Naive thymus-derived CD4-positive, alpha-beta T cell (primary cell): ENCODE measurements around the gene SLC46A2. TPM values are rescaled to one million over a fixed set of nuclear protein-coding genes. Genes with fewer than 3 reads are reported as not detected.

ENCODE experiments used
- ATAC-seq: fragments of 150-1000 bp; cut with Tn5 transposase; 2 replicates; pipeline ENCODE4 v1.10.0; 2021; ENCODE audit warnings: mild to moderate bottlenecking, moderate library complexity
- CTCF ChIA-PET: fragments of 350-600 bp; sonication (Branson Sonifier 250); formaldehyde crosslinking; loops from one replicate; lab custom pipeline; 2021; ENCODE audit warnings: antibody characterized with exemption; lab: Charles Lee
- POLR2A ChIA-PET: fragments of 350-600 bp; sonication (Branson Sonifier 250); formaldehyde crosslinking; loops from one replicate; lab custom pipeline; 2021; ENCODE audit warnings: antibody characterized with exemption, inconsistent platforms; lab: Charles Lee
- DNase-seq, 9 donors: peaks; one replicate each; pipeline versions ENCODE4 v3.0.0 to v3.0.0-alpha.2; 2020 to 2022; ENCODE audit warnings: mixed read lengths in 1 of 9
- H3K27ac ChIP-seq: one replicate; pipeline ENCODE4 v1.7.0; 2013; ENCODE audit warnings: mild to moderate bottlenecking, low read depth, low read length, moderate library complexity
- H3K27me3 ChIP-seq, 2 donors: one replicate each; pipeline ENCODE4 v1.7.0; 2013; ENCODE audit warnings: low read length in 2 of 2, mild to moderate bottlenecking in 2 of 2, moderate library complexity in 2 of 2; ENCODE audit not compliant: control insufficient read depth in 2 of 2, insufficient read depth in 2 of 2
- H3K36me3 ChIP-seq, 3 experiments: 1 replicate in 2 of 3; 2 replicates in 1 of 3; pipeline ENCODE4 v1.7.0; 2013; ENCODE audit warnings: low read length in 3 of 3, mild to moderate bottlenecking in 3 of 3, moderate library complexity in 1 of 3; ENCODE audit not compliant: insufficient read depth in 3 of 3, control insufficient read depth in 2 of 3
- H3K4me1 ChIP-seq, 2 donors: one replicate each; pipeline ENCODE4 v1.7.0; 2013; ENCODE audit warnings: low read length in 2 of 2, mild to moderate bottlenecking in 2 of 2, moderate library complexity in 1 of 2; ENCODE audit not compliant: control insufficient read depth in 2 of 2, insufficient read depth in 2 of 2
- H3K4me3 ChIP-seq: 2 replicates; pipeline ENCODE4 v1.7.0; 2013; ENCODE audit warnings: mild to moderate bottlenecking, low read length
- H3K9me3 ChIP-seq, 3 experiments: 1 replicate in 2 of 3; 2 replicates in 1 of 3; pipeline ENCODE4 v1.7.0; 2013; ENCODE audit warnings: low read length in 3 of 3; ENCODE audit not compliant: control insufficient read depth in 2 of 3
- H3K27ac Mint-ChIP-seq, 9 donors: one replicate each; pipeline ENCODE4 v1.8.0; 2020 to 2022; ENCODE audit warnings: mixed read lengths in 9 of 9, mild to moderate bottlenecking in 8 of 9, moderate library complexity in 5 of 9, inconsistent platforms in 2 of 9
- H3K27me3 Mint-ChIP-seq, 5 donors: one replicate each; pipeline ENCODE4 v1.8.0; 2021 to 2022; ENCODE audit warnings: mixed read lengths in 5 of 5, mild to moderate bottlenecking in 1 of 5
- H3K36me3 Mint-ChIP-seq, 5 donors: one replicate each; pipeline ENCODE4 v1.8.0; 2020 to 2022; ENCODE audit warnings: mixed read lengths in 5 of 5, mild to moderate bottlenecking in 3 of 5, inconsistent platforms in 1 of 5
- H3K4me1 Mint-ChIP-seq, 7 donors: one replicate each; pipeline ENCODE4 v1.8.0; 2020 to 2022; ENCODE audit warnings: mixed read lengths in 7 of 7, mild to moderate bottlenecking in 3 of 7, inconsistent platforms in 1 of 7
- H3K4me3 Mint-ChIP-seq, 10 donors: one replicate each; pipeline ENCODE4 v1.8.0; 2020 to 2022; ENCODE audit warnings: mild to moderate bottlenecking in 10 of 10, mixed read lengths in 10 of 10, moderate library complexity in 6 of 10, inconsistent platforms in 2 of 10
- H3K9me3 Mint-ChIP-seq, 11 donors: one replicate each; pipeline ENCODE4 v1.8.0; 2020 to 2022; ENCODE audit warnings: mixed read lengths in 11 of 11, mild to moderate bottlenecking in 4 of 11, inconsistent platforms in 1 of 11, moderate library complexity in 1 of 11
- intact Hi-C, 2 donors: fragments of 100-400 bp; cut with micrococcal nuclease; formaldehyde crosslinking; loops; one replicate each; pipeline ENCODE4 v1.15.1; 2023
- polyA plus RNA-seq, 2 donors: library from polyadenylated mRNA; unstranded; fragments of 300-500 nt; fragmentation: Illumina TruSeq; gene quantifications; one replicate each; pipeline ENCODE4 v1.2.3, GENCODE V29; 2021
- total RNA-seq, 6 experiments: library from RNA in 5 of 6; stranded (reverse) in 5 of 6; gene quantifications; 1 replicate in 5 of 6; 2 replicates in 1 of 6; pipeline ENCODE4 v1.2.3 and lab custom pipeline; 2021 to 2026

Gene SLC46A2
- total and polyA plus RNA-seq, 7 experiments from 2014 or later: 0.12 to 4.1 (median 0.27) TPM; not detected in 4

- DNase-seq (no peak), ATAC-seq (no peak)
- H3K27me3 ChIP-seq: no peaks in the 10 kb centered on the region
- Mint-ChIP-seq H3K27me3 (no peaks in the 10 kb centered on the region), H3K36me3 (peaks cover 0 to 53% (median 35%) of the 10 kb centered on the region in 5 donors), H3K9me3 (no peaks in the 10 kb centered on the region), H3K27ac (peak overlapping the region in 1 of 9 donors; percentile 8), H3K4me3 (no peak overlapping the region), H3K4me1 (peaks cover 0 to 7% (median 0%) of the 10 kb centered on the region in 7 donors)
- H3K27ac ChIP-seq: no peak overlapping the region
- H3K4me3 ChIP-seq: no peak overlapping the region
- peaks cover 5 to 12% (median 12%) of the 10 kb centered on the region in 3 experiments for H3K36me3 ChIP-seq
- no peaks in the 10 kb centered on the region for H3K9me3 ChIP-seq
- CTCF ChIA-PET: no interaction called here
- H3K4me1 ChIP-seq: no peaks in the 10 kb centered on the region
- intact Hi-C loops: no loop called here
- POLR2A ChIA-PET: no interaction called here
These were observed 52.3 kb downstream of the SLC46A2 start for GRCh38 chr9:112838342-112838741.

GRCh38 chr9:112836394-112836793, 54.3 kb downstream of the SLC46A2 start:
- intact Hi-C loops: no loop called here
- Mint-ChIP-seq H3K4me3 (no peak overlapping the region), H3K9me3 (no peaks in the 10 kb centered on the region), H3K36me3 (peaks cover 0 to 60% (median 37%) of the 10 kb centered on the region in 5 donors), H3K27ac (no peak overlapping the region), H3K27me3 (no peaks in the 10 kb centered on the region), H3K4me1 (peaks cover 0 to 4% (median under 1%) of the 10 kb centered on the region in 7 donors)
- ChIA-PET CTCF (no interaction called here), POLR2A (no interaction called here)
- no peaks in the 10 kb centered on the region for H3K4me1 ChIP-seq
- H3K9me3 ChIP-seq: no peaks in the 10 kb centered on the region
- peaks cover 5 to 12% (median 12%) of the 10 kb centered on the region in 3 experiments for H3K36me3 ChIP-seq
- no peak overlapping the region for H3K4me3 ChIP-seq
- DNase-seq (no peak), ATAC-seq (no peak)
- no peaks in the 10 kb centered on the region for H3K27me3 ChIP-seq
- no peak overlapping the region for H3K27ac ChIP-seq

GRCh38 chr9:112833081-112833480, 57.6 kb downstream of the SLC46A2 start:
- no peak for DNase-seq
- Mint-ChIP-seq H3K4me3 (no peak overlapping the region), H3K36me3 (peaks cover 1 to 53% (median 34%) of the 10 kb centered on the region in 5 donors), H3K27me3 (no peaks in the 10 kb centered on the region), H3K9me3 (no peaks in the 10 kb centered on the region), H3K27ac (no peak overlapping the region), H3K4me1 (peaks cover 0 to 13% (median 10%) of the 10 kb centered on the region in 7 donors)
- no peaks in the 10 kb centered on the region for H3K27me3 ChIP-seq
- H3K4me3 ChIP-seq: no peak overlapping the region
- no peak overlapping the region for H3K27ac ChIP-seq
- H3K9me3 ChIP-seq: no peaks in the 10 kb centered on the region
- no peaks in the 10 kb centered on the region for H3K4me1 ChIP-seq
- intact Hi-C loops: no loop called here
- POLR2A ChIA-PET: no interaction called here
- CTCF ChIA-PET: no interaction called here
- no peak for ATAC-seq
- H3K36me3 ChIP-seq: peaks cover 5 to 7% (median 6%) of the 10 kb centered on the region in 3 experiments

GRCh38 chr9:112831969-112832368, 58.7 kb downstream of the SLC46A2 start:
- DNase-seq: no peak
- intact Hi-C loops: no loop called here
- Histone ChIP-seq H3K36me3 (peaks cover 5 to 7% (median 5%) of the 10 kb centered on the region in 3 experiments), H3K27me3 (no peaks in the 10 kb centered on the region), H3K4me1 (no peaks in the 10 kb centered on the region), H3K27ac (no peak overlapping the region), H3K4me3 (no peak overlapping the region), H3K9me3 (no peaks in the 10 kb centered on the region)
- ATAC-seq: no peak
- Mint-ChIP-seq H3K36me3 (peaks cover 1 to 57% (median 30%) of the 10 kb centered on the region in 5 donors), H3K27ac (peak overlapping the region in 1 of 9 donors; percentile 27), H3K9me3 (no peaks in the 10 kb centered on the region), H3K27me3 (no peaks in the 10 kb centered on the region), H3K4me1 (peaks cover 0 to 13% (median 10%) of the 10 kb centered on the region in 7 donors), H3K4me3 (no peak overlapping the region)
- POLR2A ChIA-PET: no interaction called here
- CTCF ChIA-PET: no interaction called here

- peak; percentile 55 for ATAC-seq
- no peaks in the 10 kb centered on the region for H3K27me3 Mint-ChIP-seq
- no peak for DNase-seq
- POLR2A ChIA-PET: no interaction called here
- Histone ChIP-seq H3K9me3 (no peaks in the 10 kb centered on the region), H3K27ac (no peak overlapping the region), H3K4me1 (no peaks in the 10 kb centered on the region), H3K27me3 (no peaks in the 10 kb centered on the region), H3K4me3 (no peak overlapping the region), H3K36me3 (peaks cover 4 to 7% (median 5%) of the 10 kb centered on the region in 3 experiments)
- H3K27ac Mint-ChIP-seq: peak overlapping the region in 1 of 9 donors; percentile 27
- no peak overlapping the region for H3K4me3 Mint-ChIP-seq
- H3K4me1 Mint-ChIP-seq: peaks cover 0 to 13% (median 10%) of the 10 kb centered on the region in 7 donors
- no peaks in the 10 kb centered on the region for H3K9me3 Mint-ChIP-seq
- CTCF ChIA-PET: no interaction called here
- intact Hi-C loops: no loop called here
- peaks cover 1 to 56% (median 27%) of the 10 kb centered on the region in 5 donors for H3K36me3 Mint-ChIP-seq
These were observed 59.3 kb downstream of the SLC46A2 start for GRCh38 chr9:112831281-112831851.

Other genes starting within 250 kb of the SLC46A2 start
- gene INIP, start 172.8 kb downstream of the SLC46A2 start, total RNA-seq: 10 to 100 TPM; 13.8 to 35.0 (median 28.3) TPM
- 10 to 100 TPM; 51.5 to 63.1 TPM for gene INIP, start 172.8 kb downstream of the SLC46A2 start, polyA plus RNA-seq
- 10 to 100 TPM in 1 of 5 experiments, 1 to 10 TPM in 4; 6.6 to 15.8 (median 9.2) TPM for gene SNX30, start 140.1 kb downstream of the SLC46A2 start, total RNA-seq
- 1 to 10 TPM in 1 of 2 donors, under 1 TPM in 1; 0.98 to 1.8 TPM for gene SNX30, start 140.1 kb downstream of the SLC46A2 start, polyA plus RNA-seq
- 1 to 10 TPM in 2 of 5 experiments, under 1 TPM in 1, not detected in 2; 0.64 to 2.1 (median 1.1) TPM for gene ZNF883, start 121.3 kb upstream of the SLC46A2 start, total RNA-seq
- 1 to 10 TPM in 1 of 2 donors, under 1 TPM in 1; 0.76 to 1.4 TPM for gene ZNF883, start 121.3 kb upstream of the SLC46A2 start, polyA plus RNA-seq
- gene ZFP37, start 165.8 kb upstream of the SLC46A2 start, total RNA-seq: 1 to 10 TPM in 2 of 5 experiments, under 1 TPM in 3; 0.41 to 3.1 (median 0.96) TPM
- 1 to 10 TPM; 1.7 to 4.9 TPM for gene ZFP37, start 165.8 kb upstream of the SLC46A2 start, polyA plus RNA-seq